ENCODE results near the gene KIAA0408.

The KIAA0408 gene

GRCh38 chr6:127459231-127459641, at the start of gene KIAA0408:
Gene KIAA0408, minus strand, starts transcription at chr6:127459389. Its CDS starts 5,408 bp downstream, at chr6:127453981.
- no peaks in the 10 kb centered on the region for H3K36me3 Mint-ChIP-seq (ENCODE audit: insufficient read depth)
- peaks cover 20% of the 10 kb centered on the region for H3K27me3 Mint-ChIP-seq
- ATAC-seq (replicated peaks; ENCODE audit: extremely low read depth, poor library complexity, severe bottlenecking): no peak

GRCh38 chr6:127506894-127507293, 47.7 kb upstream of the KIAA0408 start:
- no peak overlapping the region for H3K4me3 Mint-ChIP-seq
- no peak for ATAC-seq (replicated peaks; ENCODE audit: extremely low read depth, poor library complexity, severe bottlenecking)
- no peak overlapping the region for H3K27ac Mint-ChIP-seq (ENCODE audit: low read depth)

More at GRCh38 chr6:127459231-127459641, at the start of gene KIAA0408:
- Mint-ChIP-seq H3K9me3 (no peaks in the 10 kb centered on the region), H3K27ac (ENCODE audit: low read depth) (no peak within 1 kb of the TSS), H3K4me1 (no peaks in the 10 kb centered on the region), H3K4me3 (no peak within 1 kb of the TSS)
- no peak for DNase-seq (ENCODE audit: low spot score in 2 of 2)

GRCh38 chr6:127503022-127503421, 43.8 kb upstream of the KIAA0408 start:
- Mint-ChIP-seq H3K36me3 (ENCODE audit: insufficient read depth) (no peaks in the 10 kb centered on the region), H3K4me1 (no peaks in the 10 kb centered on the region), H3K27me3 (no peaks in the 10 kb centered on the region), H3K27ac (ENCODE audit: low read depth) (no peak overlapping the region), H3K4me3 (no peak overlapping the region), H3K9me3 (no peaks in the 10 kb centered on the region)
- DNase-seq (ENCODE audit: low spot score in 2 of 2) (no peak), ATAC-seq (replicated peaks; ENCODE audit: extremely low read depth, poor library complexity, severe bottlenecking) (no peak)

More at GRCh38 chr6:127506894-127507293, 47.7 kb upstream of the KIAA0408 start:
- no peak for DNase-seq (ENCODE audit: low spot score in 2 of 2)
- no peaks in the 10 kb centered on the region for H3K4me1 Mint-ChIP-seq
- H3K9me3 Mint-ChIP-seq: no peaks in the 10 kb centered on the region
- H3K27me3 Mint-ChIP-seq: no peaks in the 10 kb centered on the region
- H3K36me3 Mint-ChIP-seq (ENCODE audit: insufficient read depth): peaks cover 2% of the 10 kb centered on the region

- Mint-ChIP-seq H3K36me3 (ENCODE audit: insufficient read depth) (no peaks in the 10 kb centered on the region), H3K27me3 (no peaks in the 10 kb centered on the region), H3K4me3 (no peak overlapping the region), H3K27ac (ENCODE audit: low read depth) (no peak overlapping the region), H3K9me3 (no peaks in the 10 kb centered on the region), H3K4me1 (no peaks in the 10 kb centered on the region)
- DNase-seq (ENCODE audit: low spot score in 2 of 2) (no peak), ATAC-seq (replicated peaks; ENCODE audit: extremely low read depth, poor library complexity, severe bottlenecking) (no peak)
These were observed 38.2 kb upstream of the KIAA0408 start for GRCh38 chr6:127497410-127497809.

GRCh38 chr6:127496471-127496870, 37.3 kb upstream of the KIAA0408 start:
- DNase-seq (ENCODE audit: low spot score in 2 of 2) (no peak), ATAC-seq (replicated peaks; ENCODE audit: extremely low read depth, poor library complexity, severe bottlenecking) (no peak)
- H3K9me3 Mint-ChIP-seq: no peaks in the 10 kb centered on the region
- H3K36me3 Mint-ChIP-seq (ENCODE audit: insufficient read depth): no peaks in the 10 kb centered on the region
- no peaks in the 10 kb centered on the region for H3K27me3 Mint-ChIP-seq
- H3K27ac Mint-ChIP-seq (ENCODE audit: low read depth): no peak overlapping the region
- H3K4me1 Mint-ChIP-seq: no peaks in the 10 kb centered on the region
- no peak overlapping the region for H3K4me3 Mint-ChIP-seq

- no peaks in the 10 kb centered on the region for H3K9me3 Mint-ChIP-seq
- DNase-seq (ENCODE audit: low spot score in 2 of 2): no peak
- H3K4me3 Mint-ChIP-seq: no peak overlapping the region
- H3K36me3 Mint-ChIP-seq (ENCODE audit: insufficient read depth): peaks cover 2% of the 10 kb centered on the region
- no peaks in the 10 kb centered on the region for H3K4me1 Mint-ChIP-seq
- H3K27ac Mint-ChIP-seq (ENCODE audit: low read depth): no peak overlapping the region
- no peak for ATAC-seq (replicated peaks; ENCODE audit: extremely low read depth, poor library complexity, severe bottlenecking)
- no peaks in the 10 kb centered on the region for H3K27me3 Mint-ChIP-seq
These were observed 35.1 kb upstream of the KIAA0408 start for GRCh38 chr6:127494240-127494767.

- Mint-ChIP-seq H3K4me3 (no peak overlapping the region), H3K27ac (ENCODE audit: low read depth) (no peak overlapping the region), H3K36me3 (ENCODE audit: insufficient read depth) (peaks cover 2% of the 10 kb centered on the region), H3K4me1 (peaks cover 10% of the 10 kb centered on the region), H3K27me3 (no peaks in the 10 kb centered on the region), H3K9me3 (no peaks in the 10 kb centered on the region)
- DNase-seq (ENCODE audit: low spot score in 2 of 2): no peak
- ATAC-seq (replicated peaks; ENCODE audit: extremely low read depth, poor library complexity, severe bottlenecking): no peak
These were observed 30.1 kb upstream of the KIAA0408 start for GRCh38 chr6:127489248-127489647.

- H3K27me3 Mint-ChIP-seq: no peaks in the 10 kb centered on the region
- no peak overlapping the region for H3K4me3 Mint-ChIP-seq
- H3K9me3 Mint-ChIP-seq: no peaks in the 10 kb centered on the region
- peaks cover 19% of the 10 kb centered on the region for H3K4me1 Mint-ChIP-seq
- ATAC-seq (replicated peaks; ENCODE audit: extremely low read depth, poor library complexity, severe bottlenecking): no peak
- no peak overlapping the region for H3K27ac Mint-ChIP-seq (ENCODE audit: low read depth)
- peaks cover 5% of the 10 kb centered on the region for H3K36me3 Mint-ChIP-seq (ENCODE audit: insufficient read depth)
- DNase-seq (ENCODE audit: low spot score in 2 of 2): no peak
These were observed 27.7 kb upstream of the KIAA0408 start for GRCh38 chr6:127486934-127487333.

- peaks cover 19% of the 10 kb centered on the region for H3K4me1 Mint-ChIP-seq
- H3K27ac Mint-ChIP-seq (ENCODE audit: low read depth): peak overlapping the region; percentile 64
- no peaks in the 10 kb centered on the region for H3K27me3 Mint-ChIP-seq
- no peaks in the 10 kb centered on the region for H3K9me3 Mint-ChIP-seq
- H3K4me3 Mint-ChIP-seq: peak overlapping the region; percentile 64
- DNase-seq (ENCODE audit: low spot score in 2 of 2) (no peak), ATAC-seq (replicated peaks; ENCODE audit: extremely low read depth, poor library complexity, severe bottlenecking) (peak; percentile 81)
- H3K36me3 Mint-ChIP-seq (ENCODE audit: insufficient read depth): peaks cover 3% of the 10 kb centered on the region
These were observed 25.1 kb upstream of the KIAA0408 start for GRCh38 chr6:127484212-127484863.

GRCh38 chr6:127483399-127484055, 24.3 kb upstream of the KIAA0408 start:
- Mint-ChIP-seq H3K4me1 (peaks cover 19% of the 10 kb centered on the region), H3K36me3 (ENCODE audit: insufficient read depth) (peaks cover 3% of the 10 kb centered on the region), H3K27ac (ENCODE audit: low read depth) (peak overlapping the region; percentile 64), H3K27me3 (no peaks in the 10 kb centered on the region), H3K9me3 (no peaks in the 10 kb centered on the region), H3K4me3 (peak overlapping the region; percentile 64)
- no peak for DNase-seq (ENCODE audit: low spot score in 2 of 2)
- no peak for ATAC-seq (replicated peaks; ENCODE audit: extremely low read depth, poor library complexity, severe bottlenecking)

- Mint-ChIP-seq H3K9me3 (no peaks in the 10 kb centered on the region), H3K36me3 (ENCODE audit: insufficient read depth) (peaks cover 3% of the 10 kb centered on the region), H3K4me3 (no peak overlapping the region), H3K27ac (ENCODE audit: low read depth) (no peak overlapping the region), H3K27me3 (no peaks in the 10 kb centered on the region), H3K4me1 (peaks cover 19% of the 10 kb centered on the region)
- no peak for ATAC-seq (replicated peaks; ENCODE audit: extremely low read depth, poor library complexity, severe bottlenecking)
- no peak for DNase-seq (ENCODE audit: low spot score in 2 of 2)
These were observed 23.1 kb upstream of the KIAA0408 start for GRCh38 chr6:127482325-127482724.

GRCh38 chr6:127481628-127482027, 22.4 kb upstream of the KIAA0408 start:
- H3K27ac Mint-ChIP-seq (ENCODE audit: low read depth): no peak overlapping the region
- no peaks in the 10 kb centered on the region for H3K9me3 Mint-ChIP-seq
- no peak overlapping the region for H3K4me3 Mint-ChIP-seq
- no peak for ATAC-seq (replicated peaks; ENCODE audit: extremely low read depth, poor library complexity, severe bottlenecking)
- H3K36me3 Mint-ChIP-seq (ENCODE audit: insufficient read depth): peaks cover 3% of the 10 kb centered on the region
- H3K4me1 Mint-ChIP-seq: peaks cover 19% of the 10 kb centered on the region
- no peak for DNase-seq (ENCODE audit: low spot score in 2 of 2)
- H3K27me3 Mint-ChIP-seq: no peaks in the 10 kb centered on the region

GRCh38 chr6:127481111-127481510, 21.9 kb upstream of the KIAA0408 start:
- ATAC-seq (replicated peaks; ENCODE audit: extremely low read depth, poor library complexity, severe bottlenecking): no peak
- H3K27me3 Mint-ChIP-seq: no peaks in the 10 kb centered on the region
- peaks cover 3% of the 10 kb centered on the region for H3K36me3 Mint-ChIP-seq (ENCODE audit: insufficient read depth)
- no peak overlapping the region for H3K27ac Mint-ChIP-seq (ENCODE audit: low read depth)
- no peak for DNase-seq (ENCODE audit: low spot score in 2 of 2)
- no peaks in the 10 kb centered on the region for H3K9me3 Mint-ChIP-seq
- no peak overlapping the region for H3K4me3 Mint-ChIP-seq
- peaks cover 19% of the 10 kb centered on the region for H3K4me1 Mint-ChIP-seq

All from central memory CD8-positive, alpha-beta T cell (primary cell).